WERI-Rb-1 (cell line): ENCODE data around the gene SLC41A2.

ENCODE experiments used
- DNase-seq: peaks from one replicate; pipeline ENCODE4 v3.0.0-alpha.2; 2020
- H3K27ac ChIP-seq: fragments of 250-450 bp; sonication (Bioruptor Pico); 2 replicates; pipeline ENCODE4 v1.5.1; 2020; ENCODE audit warnings: mild to moderate bottlenecking, moderate library complexity
- H3K27me3 ChIP-seq: fragments of 250-450 bp; sonication (Bioruptor Pico); 2 replicates; pipeline ENCODE4 v1.5.1; 2021; ENCODE audit warnings: mild to moderate bottlenecking, low read depth, moderate library complexity; ENCODE audit not compliant: insufficient read depth, severe bottlenecking
- H3K36me3 ChIP-seq: fragments of 250-450 bp; sonication (Bioruptor Pico); 2 replicates; pipeline ENCODE4 v1.5.1; 2020; ENCODE audit warnings: mild to moderate bottlenecking, moderate library complexity
- H3K4me3 ChIP-seq: 2 replicates; pipeline ENCODE4 v1.5.1; 2011; ENCODE audit warnings: low read depth, mild to moderate bottlenecking, control low read depth, low read length
- H3K9me3 ChIP-seq: fragments of 250-450 bp; sonication (Bioruptor Pico); 2 replicates; pipeline ENCODE4 v1.5.1; 2021; ENCODE audit warnings: mild to moderate bottlenecking, moderate library complexity; ENCODE audit not compliant: severe bottlenecking
- TF ChIP-seq, protein P1 (sequence below): IDR thresholded peaks from 2 replicates; pipeline ENCODE4 v1.5.1; 2011; ENCODE audit warnings: low read depth, mild to moderate bottlenecking, control low read depth, inconsistent platforms, low read length

The SLC41A2 gene

DNA sequence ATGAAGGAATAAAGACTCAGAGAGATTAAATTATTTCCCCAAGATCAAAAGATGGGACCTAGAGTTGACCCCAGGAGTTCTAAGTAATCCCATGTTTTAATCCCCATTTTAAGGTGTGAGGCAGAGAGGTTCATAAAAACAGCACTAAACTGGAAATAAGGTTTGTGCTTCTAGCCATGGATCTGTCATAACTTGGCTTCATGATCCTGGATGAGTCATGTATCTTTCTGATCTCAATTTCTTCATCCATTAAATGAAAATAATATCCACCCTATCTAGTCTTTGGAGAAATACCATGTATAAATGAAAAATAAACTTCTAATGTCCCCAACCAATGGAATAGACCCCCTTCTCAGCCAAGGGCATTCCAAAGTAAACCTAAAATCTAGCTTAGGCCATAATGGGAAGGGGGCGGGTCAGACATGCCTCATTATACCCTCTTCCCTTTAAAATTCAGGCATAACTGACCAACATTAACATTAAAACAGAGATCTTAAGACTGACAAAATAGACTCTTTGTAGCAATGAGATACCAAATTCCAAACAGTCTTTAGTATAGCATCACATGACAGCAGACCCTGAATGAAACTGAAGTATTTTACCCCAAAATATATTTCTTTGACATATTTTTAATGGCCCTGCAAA lies 47.8 kb downstream of the SLC41A2 start:
- Histone ChIP-seq H3K9me3 (no peaks in the 10 kb centered on the region), H3K27me3 (no peaks in the 10 kb centered on the region), H3K36me3 (no peaks in the 10 kb centered on the region), H3K27ac (no peak overlapping the region), H3K4me3 (no peak overlapping the region)
- DNase-seq = no peak
- TF ChIP-seq, protein P1, sequence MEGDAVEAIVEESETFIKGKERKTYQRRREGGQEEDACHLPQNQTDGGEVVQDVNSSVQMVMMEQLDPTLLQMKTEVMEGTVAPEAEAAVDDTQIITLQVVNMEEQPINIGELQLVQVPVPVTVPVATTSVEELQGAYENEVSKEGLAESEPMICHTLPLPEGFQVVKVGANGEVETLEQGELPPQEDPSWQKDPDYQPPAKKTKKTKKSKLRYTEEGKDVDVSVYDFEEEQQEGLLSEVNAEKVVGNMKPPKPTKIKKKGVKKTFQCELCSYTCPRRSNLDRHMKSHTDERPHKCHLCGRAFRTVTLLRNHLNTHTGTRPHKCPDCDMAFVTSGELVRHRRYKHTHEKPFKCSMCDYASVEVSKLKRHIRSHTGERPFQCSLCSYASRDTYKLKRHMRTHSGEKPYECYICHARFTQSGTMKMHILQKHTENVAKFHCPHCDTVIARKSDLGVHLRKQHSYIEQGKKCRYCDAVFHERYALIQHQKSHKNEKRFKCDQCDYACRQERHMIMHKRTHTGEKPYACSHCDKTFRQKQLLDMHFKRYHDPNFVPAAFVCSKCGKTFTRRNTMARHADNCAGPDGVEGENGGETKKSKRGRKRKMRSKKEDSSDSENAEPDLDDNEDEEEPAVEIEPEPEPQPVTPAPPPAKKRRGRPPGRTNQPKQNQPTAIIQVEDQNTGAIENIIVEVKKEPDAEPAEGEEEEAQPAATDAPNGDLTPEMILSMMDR = no peak

DNA sequence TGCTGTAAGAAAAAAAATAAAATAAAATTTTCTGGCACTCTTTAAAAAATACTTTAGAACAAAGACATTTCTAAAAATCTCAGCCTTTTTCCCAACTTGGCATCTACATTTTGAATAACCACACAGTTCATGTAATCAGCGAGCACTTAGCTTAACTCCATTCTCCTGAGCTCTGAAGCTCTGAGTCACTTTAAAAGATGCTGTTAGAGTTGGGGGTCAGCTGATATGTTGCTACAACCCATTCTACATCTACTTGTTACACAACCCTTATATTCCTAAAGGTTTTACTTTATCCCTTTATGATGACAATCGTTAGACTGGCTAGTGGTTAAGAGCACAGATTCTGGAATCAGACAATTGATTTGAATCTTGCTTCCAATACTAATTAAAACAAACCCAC lies 48.3 kb downstream of the SLC41A2 start:
- Histone ChIP-seq H3K36me3 (no peaks in the 10 kb centered on the region), H3K9me3 (no peaks in the 10 kb centered on the region), H3K4me3 (no peak overlapping the region), H3K27me3 (no peaks in the 10 kb centered on the region), H3K27ac (no peak overlapping the region)
- TF ChIP-seq, protein P1 = no peak
- DNase-seq = no peak
